Panc1 (cell line): ENCODE results near the gene SH3BGRL2. TPM values are rescaled to one million over a fixed set of nuclear protein-coding genes. Genes with fewer than 3 reads are reported as not detected.

ENCODE experiments used
- ATAC-seq: fragments of 200-7000 bp; cut with Tn5 transposase; 2 replicates; pipeline ENCODE4 v1.9.1; 2020; ENCODE audit warnings: mild to moderate bottlenecking, moderate library complexity
- BruUV-seq: library from RNA; stranded (reverse); fragments of 400-500 nt; replicated peaks from 2 replicates; lab custom pipeline; 2021; lab: Mats Ljungman, UMichigan
- CTCF ChIA-PET: fragments of 300-600 bp; sonication (Branson Sonifier 250); formaldehyde crosslinking; loops from one replicate; lab custom pipeline; 2022; ENCODE audit warnings: antibody characterized with exemption; lab: Charles Lee
- POLR2A ChIA-PET: fragments of 300-600 bp; sonication (Branson Sonifier 250); formaldehyde crosslinking; loops from one replicate; lab custom pipeline; 2022; ENCODE audit warnings: antibody characterized with exemption; lab: Charles Lee
- DNase-seq: peaks from one replicate; pipeline ENCODE4 v3.0.0-alpha.2; 2010; ENCODE audit warnings: low read depth, low spot score
- H3K27ac ChIP-seq: 2 replicates; pipeline ENCODE4 v1.5.1; 2011; ENCODE audit warnings: mild to moderate bottlenecking, low read length, inconsistent platforms
- H3K27me3 ChIP-seq: fragments of 200-500 bp; sonication (Bioruptor generic); 2 replicates; pipeline ENCODE4 v1.6.0; 2014; ENCODE audit warnings: low read length, inconsistent platforms; ENCODE audit not compliant: control insufficient read depth, insufficient read depth
- H3K36me3 ChIP-seq: fragments of 200-500 bp; sonication (Bioruptor generic); 2 replicates; pipeline ENCODE4 v1.5.1; 2014; ENCODE audit warnings: inconsistent platforms, mild to moderate bottlenecking, low read length, moderate library complexity; ENCODE audit not compliant: control insufficient read depth, insufficient read depth
- H3K4me1 ChIP-seq: 2 replicates; pipeline ENCODE4 v1.5.1; 2011; ENCODE audit warnings: inconsistent platforms, mild to moderate bottlenecking, low read length, moderate library complexity; ENCODE audit not compliant: control insufficient read depth, insufficient read depth
- H3K4me3 ChIP-seq, 2 experiments: 2 replicates each; pipeline ENCODE4 v1.5.1; 2011 to 2012; ENCODE audit warnings: low read depth in 2 of 2, low read length in 2 of 2, mild to moderate bottlenecking in 2 of 2, inconsistent platforms in 1 of 2, moderate library complexity in 1 of 2
- H3K9me3 ChIP-seq: fragments of 200-500 bp; sonication (Bioruptor generic); 2 replicates; pipeline ENCODE4 v1.5.1; 2014; ENCODE audit warnings: low read depth, mild to moderate bottlenecking, inconsistent platforms, low read length, moderate library complexity; ENCODE audit not compliant: control insufficient read depth, insufficient read depth
- POLR2AphosphoS5 ChIP-seq: IDR thresholded peaks from 2 replicates; pipeline ENCODE4 v1.6.1; 2012; ENCODE audit warnings: mild to moderate bottlenecking, low read depth, low read length, moderate library complexity
- SIN3A ChIP-seq: IDR thresholded peaks from 2 replicates; pipeline ENCODE4 v1.6.1; 2012; ENCODE audit warnings: low read depth, mild to moderate bottlenecking, low read length, moderate library complexity, borderline replicate concordance; ENCODE audit not compliant: insufficient read depth
- TCF7L2 ChIP-seq: IDR thresholded peaks from 2 replicates; pipeline ENCODE4 v1.6.1; 2011; ENCODE audit warnings: mild to moderate bottlenecking, low read depth, low read length, inconsistent platforms
- in situ Hi-C: cut with HindIII; loops from 2 replicates; pipeline ENCODE4 v1.10.0; 2016; ENCODE audit warnings: low sequenced_read_pairs, low pct_unique_long_range_greater_than_20kb
- intact Hi-C: fragments of 100-400 bp; cut with micrococcal nuclease; formaldehyde crosslinking; loops from one replicate; pipeline ENCODE4 v1.10.0; 2022; ENCODE audit not compliant: unreplicated experiment
- total RNA-seq: library from RNA; stranded (reverse); gene quantifications from one replicate; pipeline ENCODE4 v1.2.1, GENCODE V29; 2021; ENCODE audit not compliant: unreplicated experiment
- TF ChIP-seq, protein P1 (sequence below): fragments of 450-650 bp; IDR thresholded peaks from 2 replicates; pipeline ENCODE4 v1.5.1; 2017; ENCODE audit warnings: mild to moderate bottlenecking
- TF ChIP-seq, protein P2 (sequence below), 2 experiments: IDR thresholded peaks; 2 replicates each; pipeline ENCODE4 v1.6.1; 2011 to 2012; ENCODE audit warnings: low read depth in 2 of 2, control low read depth in 1 of 2, low read length in 1 of 2, mild to moderate bottlenecking in 1 of 2, moderate library complexity in 1 of 2; ENCODE audit not compliant: insufficient read depth in 1 of 2

The SH3BGRL2 gene
- total RNA-seq, 1 experiment from 2014 or later = 8.5 TPM

GRCh38 chr6:79707621-79708020, 76.5 kb downstream of the SH3BGRL2 start:
- ATAC-seq (no peak), DNase-seq (no peak)
- Histone ChIP-seq H3K27ac (no peak overlapping the region), H3K27me3 (no peaks in the 10 kb centered on the region), H3K4me3 (no peak overlapping the region), H3K4me1 (no peaks in the 10 kb centered on the region), H3K9me3 (no peaks in the 10 kb centered on the region), H3K36me3 (no peaks in the 10 kb centered on the region)
- POLR2A ChIA-PET = no interaction called here
- intact Hi-C loops = no loop called here
- in situ Hi-C loops = no loop called here
- TF ChIP-seq SIN3A (no peak), TCF7L2 (no peak)
- TF ChIP-seq, protein P1, sequence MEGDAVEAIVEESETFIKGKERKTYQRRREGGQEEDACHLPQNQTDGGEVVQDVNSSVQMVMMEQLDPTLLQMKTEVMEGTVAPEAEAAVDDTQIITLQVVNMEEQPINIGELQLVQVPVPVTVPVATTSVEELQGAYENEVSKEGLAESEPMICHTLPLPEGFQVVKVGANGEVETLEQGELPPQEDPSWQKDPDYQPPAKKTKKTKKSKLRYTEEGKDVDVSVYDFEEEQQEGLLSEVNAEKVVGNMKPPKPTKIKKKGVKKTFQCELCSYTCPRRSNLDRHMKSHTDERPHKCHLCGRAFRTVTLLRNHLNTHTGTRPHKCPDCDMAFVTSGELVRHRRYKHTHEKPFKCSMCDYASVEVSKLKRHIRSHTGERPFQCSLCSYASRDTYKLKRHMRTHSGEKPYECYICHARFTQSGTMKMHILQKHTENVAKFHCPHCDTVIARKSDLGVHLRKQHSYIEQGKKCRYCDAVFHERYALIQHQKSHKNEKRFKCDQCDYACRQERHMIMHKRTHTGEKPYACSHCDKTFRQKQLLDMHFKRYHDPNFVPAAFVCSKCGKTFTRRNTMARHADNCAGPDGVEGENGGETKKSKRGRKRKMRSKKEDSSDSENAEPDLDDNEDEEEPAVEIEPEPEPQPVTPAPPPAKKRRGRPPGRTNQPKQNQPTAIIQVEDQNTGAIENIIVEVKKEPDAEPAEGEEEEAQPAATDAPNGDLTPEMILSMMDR = no peak
- TF ChIP-seq, protein P2, sequence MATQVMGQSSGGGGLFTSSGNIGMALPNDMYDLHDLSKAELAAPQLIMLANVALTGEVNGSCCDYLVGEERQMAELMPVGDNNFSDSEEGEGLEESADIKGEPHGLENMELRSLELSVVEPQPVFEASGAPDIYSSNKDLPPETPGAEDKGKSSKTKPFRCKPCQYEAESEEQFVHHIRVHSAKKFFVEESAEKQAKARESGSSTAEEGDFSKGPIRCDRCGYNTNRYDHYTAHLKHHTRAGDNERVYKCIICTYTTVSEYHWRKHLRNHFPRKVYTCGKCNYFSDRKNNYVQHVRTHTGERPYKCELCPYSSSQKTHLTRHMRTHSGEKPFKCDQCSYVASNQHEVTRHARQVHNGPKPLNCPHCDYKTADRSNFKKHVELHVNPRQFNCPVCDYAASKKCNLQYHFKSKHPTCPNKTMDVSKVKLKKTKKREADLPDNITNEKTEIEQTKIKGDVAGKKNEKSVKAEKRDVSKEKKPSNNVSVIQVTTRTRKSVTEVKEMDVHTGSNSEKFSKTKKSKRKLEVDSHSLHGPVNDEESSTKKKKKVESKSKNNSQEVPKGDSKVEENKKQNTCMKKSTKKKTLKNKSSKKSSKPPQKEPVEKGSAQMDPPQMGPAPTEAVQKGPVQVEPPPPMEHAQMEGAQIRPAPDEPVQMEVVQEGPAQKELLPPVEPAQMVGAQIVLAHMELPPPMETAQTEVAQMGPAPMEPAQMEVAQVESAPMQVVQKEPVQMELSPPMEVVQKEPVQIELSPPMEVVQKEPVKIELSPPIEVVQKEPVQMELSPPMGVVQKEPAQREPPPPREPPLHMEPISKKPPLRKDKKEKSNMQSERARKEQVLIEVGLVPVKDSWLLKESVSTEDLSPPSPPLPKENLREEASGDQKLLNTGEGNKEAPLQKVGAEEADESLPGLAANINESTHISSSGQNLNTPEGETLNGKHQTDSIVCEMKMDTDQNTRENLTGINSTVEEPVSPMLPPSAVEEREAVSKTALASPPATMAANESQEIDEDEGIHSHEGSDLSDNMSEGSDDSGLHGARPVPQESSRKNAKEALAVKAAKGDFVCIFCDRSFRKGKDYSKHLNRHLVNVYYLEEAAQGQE (IDR thresholded peaks at IDR 0.05; ENCODE audit: insufficient read depth in 1 of 2, low read depth in 2 of 2, low read length in 1 of 2) = no peak
- CTCF ChIA-PET = no interaction called here
- BruUV-seq = no TSS peak

GRCh38 chr6:79708095-79708791, 77.1 kb downstream of the SH3BGRL2 start:
- no peak overlapping the region for H3K27ac ChIP-seq
- TF ChIP-seq, protein P2 (IDR thresholded peaks at IDR 0.05; ENCODE audit: insufficient read depth in 1 of 2, low read depth in 2 of 2, low read length in 1 of 2) = no peak
- TF ChIP-seq POLR2AphosphoS5 (no peak), TCF7L2 (no peak), SIN3A (no peak)
- TF ChIP-seq, protein P1 = no peak
- POLR2A ChIA-PET = no interaction called here
- no TSS peak for BruUV-seq
- CTCF ChIA-PET = no interaction called here
- H3K9me3 ChIP-seq = no peaks in the 10 kb centered on the region
- no peaks in the 10 kb centered on the region for H3K27me3 ChIP-seq
- no peak for DNase-seq
- intact Hi-C loops (no loop called here), in situ Hi-C loops (no loop called here)
- H3K4me3 ChIP-seq = no peak overlapping the region
- H3K4me1 ChIP-seq = no peaks in the 10 kb centered on the region
- H3K36me3 ChIP-seq = no peaks in the 10 kb centered on the region
- no peak for ATAC-seq
